Fibroblast of peridontal ligament (primary cell): ENCODE data around the gene UTRN.

Experiments used
- DNase-seq: peaks from one replicate; pipeline ENCODE4 v3.0.0-alpha.2; 2010; ENCODE audit errors: extremely low read depth

UTRN gene

GRCh38 chr6:144283646-144284477 is 1.3 kb upstream of the UTRN start:
- peak; percentile 58 for DNase-seq

GRCh38 chr6:144284478-144284782 is 705 bp upstream of the UTRN start:
- DNase-seq, result peak; percentile 59

- DNase-seq, result no peak
Measured at GRCh38 chr6:144285548-144285797, 338 bp downstream of the UTRN start.

- peak; percentile 39 for DNase-seq
Measured at GRCh38 chr6:144285798-144286502, 815 bp downstream of the UTRN start.

- DNase-seq, result peak; percentile 84
Measured at GRCh38 chr6:144286503-144287393, 1.6 kb downstream of the UTRN start.

- no peak for DNase-seq
Measured at GRCh38 chr6:144289006-144289405, 3.9 kb downstream of the UTRN start.

GRCh38 chr6:144292372-144292771 is 7.2 kb downstream of the UTRN start:
- peak; percentile 35 for DNase-seq

GRCh38 chr6:144294016-144294415 is 8.9 kb downstream of the UTRN start:
- peak; percentile 96 for DNase-seq

- no peak for DNase-seq
Measured at GRCh38 chr6:144295211-144295610, 10.1 kb downstream of the UTRN start.

GRCh38 chr6:144295981-144296767 is 11.0 kb downstream of the UTRN start:
- no peak for DNase-seq

- DNase-seq, result no peak
Measured at GRCh38 chr6:144296973-144297372, 11.8 kb downstream of the UTRN start.

- peak; percentile 43 for DNase-seq
Measured at GRCh38 chr6:144297511-144298100, 12.5 kb downstream of the UTRN start.

- no peak for DNase-seq
Measured at GRCh38 chr6:144298194-144298593, 13.1 kb downstream of the UTRN start.

GRCh38 chr6:144298916-144299315 is 13.8 kb downstream of the UTRN start:
- no peak for DNase-seq

GRCh38 chr6:144302701-144303372 is 17.7 kb downstream of the UTRN start:
- no peak for DNase-seq

- DNase-seq, result no peak
Measured at GRCh38 chr6:144304223-144304848, 19.2 kb downstream of the UTRN start.

- no peak for DNase-seq
Measured at GRCh38 chr6:144305567-144305966, 20.4 kb downstream of the UTRN start.

- peak; percentile 82 for DNase-seq
Measured at GRCh38 chr6:144305985-144306384, 20.9 kb downstream of the UTRN start.

GRCh38 chr6:144307880-144308279 is 22.7 kb downstream of the UTRN start:
- DNase-seq, result no peak

- DNase-seq, result no peak
Measured at GRCh38 chr6:144310765-144311164, 25.6 kb downstream of the UTRN start.
